Stomach (tissue), 9 donors: ENCODE results near the gene KCND2. TPM values are rescaled to one million over a fixed set of nuclear protein-coding genes. Genes with fewer than 3 reads are reported as not detected.

Source experiments
- DNase-seq, 2 donors: peaks; one replicate each; pipeline versions ENCODE4 v3.0.0 to v3.0.0-alpha.2; 2013 to 2019
- H3K27ac ChIP-seq, 5 donors: fragments of 200-600 bp in 4 of 5; sonication (generic) in 4 of 5; one replicate each; pipeline ENCODE4 v1.5.1; 2013 to 2019; ENCODE audit warnings: mild to moderate bottlenecking in 1 of 5, moderate library complexity in 1 of 5
- H3K27me3 ChIP-seq, 3 donors: fragments of 200-600 bp; sonication (generic); one replicate each; pipeline ENCODE4 v1.5.1; 2017 to 2019; ENCODE audit warnings: mixed run types in 1 of 3
- H3K36me3 ChIP-seq, 4 donors: fragments of 200-600 bp; sonication (generic); 1 replicate in 3 of 4; 2 replicates in 1 of 4; pipeline ENCODE4 v1.5.1; 2016 to 2019
- H3K4me1 ChIP-seq, 4 donors: fragments of 200-600 bp; sonication (generic); one replicate each; pipeline ENCODE4 v1.5.1; 2016 to 2019
- H3K4me3 ChIP-seq, 4 donors: fragments of 200-600 bp; sonication (generic) in 3 of 4; one replicate each; pipeline ENCODE4 v1.5.1; 2016 to 2019; ENCODE audit warnings: mild to moderate bottlenecking in 1 of 4
- H3K9me3 ChIP-seq, 4 donors: fragments of 200-600 bp; sonication (generic); one replicate each; pipeline ENCODE4 v1.5.1; 2016 to 2019
- CTCF ChIP-seq, 7 experiments: fragments of 450-650 bp in 4 of 7; fragments of 200-600 bp in 3 of 7; sonication (generic) in 3 of 7; IDR thresholded peaks; one replicate each; pipeline ENCODE4 v1.5.1; 2016 to 2019; ENCODE audit warnings: antibody characterized with exemption in 7 of 7, control low read depth in 2 of 7, mild to moderate bottlenecking in 1 of 7
- EP300 ChIP-seq: sonication (generic); formaldehyde crosslinking; IDR thresholded peaks from one replicate; pipeline ENCODE4 v1.6.1; 2017; ENCODE audit warnings: antibody characterized with exemption
- POLR2A ChIP-seq, 4 donors: fragments of 450-650 bp; IDR thresholded peaks; one replicate each; pipeline ENCODE4 v1.6.1; 2016; ENCODE audit warnings: antibody characterized with exemption in 4 of 4, control low read depth in 2 of 4, mild to moderate bottlenecking in 1 of 4, moderate library complexity in 1 of 4
- POLR2AphosphoS5 ChIP-seq, 3 donors: sonication (generic); formaldehyde crosslinking; IDR thresholded peaks; one replicate each; pipeline ENCODE4 v1.6.1; 2016; ENCODE audit warnings: antibody characterized with exemption in 3 of 3
- WGBS, 5 donors: extraction: QIAGEN DNeasy Blood & Tissue Kit in 3 of 5; methylation state at CpG; one replicate each; pipeline versions ENCODE4 v1.1.5 to v1.1.7; 2013 to 2018; 5-methylcytosine and 5-hydroxymethylcytosine counted together
- intact Hi-C: fragments of 100-400 bp; cut with DNase I; formaldehyde crosslinking; loops from one replicate; pipeline ENCODE4 v1.15.1; 2023; ENCODE audit warnings: low total_unique reads
- polyA plus RNA-seq, 3 donors: library from polyadenylated mRNA; stranded (reverse); fragments of 200-250 nt; gene quantifications; one replicate each; pipeline ENCODE4 v1.2.3, GENCODE V29; 2013
- total RNA-seq, 5 donors: library from RNA; depleted of rRNA; stranded (reverse); fragments of >200 nt; gene quantifications; one replicate each; pipeline versions ENCODE4 v1.1.0 to v1.2.3, GENCODE V29; 2014 to 2016
- donor health status: healthy with polysubstance abuse.
- donor health status: Bipolar disorder and iron deficiency.
- donor health status: healthy.

The KCND2 gene
- total and polyA plus RNA-seq, 8 donors, result 0.06 to 1.3 (median 0.31) TPM; not detected in 5

- intact Hi-C loops, result no loop called here
- Histone ChIP-seq H3K27me3 (no peaks in the 10 kb centered on the region), H3K4me3 (no peak overlapping the region), H3K9me3 (no peaks in the 10 kb centered on the region), H3K36me3 (no peaks in the 10 kb centered on the region), H3K27ac (no peak overlapping the region), H3K4me1 (no peaks in the 10 kb centered on the region)
- no peak for DNase-seq
- TF ChIP-seq CTCF (IDR thresholded peaks at IDR 0.05) (no peak), POLR2A (IDR thresholded peaks at IDR 0.05) (no peak), EP300 (no peak), POLR2AphosphoS5 (IDR thresholded peaks at IDR 0.05) (no peak)
- WGBS, 5 donors, result 81 to 97% (median 91%) methylated on average over 2 of the region's 2 CpGs
These were observed 148.2 kb downstream of the KCND2 start for GRCh38 chr7:120421151-120421651.

GRCh38 chr7:120431016-120431415, 158.0 kb downstream of the KCND2 start:
- TF ChIP-seq EP300 (no peak), POLR2A (IDR thresholded peaks at IDR 0.05) (no peak)
- Histone ChIP-seq H3K27ac (no peak overlapping the region), H3K27me3 (no peaks in the 10 kb centered on the region), H3K9me3 (no peaks in the 10 kb centered on the region), H3K4me3 (no peak overlapping the region), H3K36me3 (no peaks in the 10 kb centered on the region), H3K4me1 (no peaks in the 10 kb centered on the region)
- no peak for DNase-seq
- WGBS, 5 donors, result 40 to 71% (median 47%) methylated on average over 1 of the region's 1 CpG
- intact Hi-C loops, result no loop called here

- H3K4me1 ChIP-seq, result no peaks in the 10 kb centered on the region
- WGBS, 5 donors, result 71 to 94% (median 74%) methylated on average over 1 of the region's 1 CpG
- DNase-seq, result no peak
- intact Hi-C loops, result no loop called here
- no peak for TF ChIP-seq EP300
- TF ChIP-seq CTCF (IDR thresholded peaks at IDR 0.05), result no peak
- no peak for TF ChIP-seq POLR2A (IDR thresholded peaks at IDR 0.05)
- no peak for TF ChIP-seq POLR2AphosphoS5 (IDR thresholded peaks at IDR 0.05)
- H3K27me3 ChIP-seq, result no peaks in the 10 kb centered on the region
- no peaks in the 10 kb centered on the region for H3K36me3 ChIP-seq
- H3K27ac ChIP-seq, result no peak overlapping the region
- no peak overlapping the region for H3K4me3 ChIP-seq
- no peaks in the 10 kb centered on the region for H3K9me3 ChIP-seq
These were observed 163.6 kb downstream of the KCND2 start for GRCh38 chr7:120436487-120437060.

- intact Hi-C loops, result no loop called here
- TF ChIP-seq POLR2AphosphoS5 (IDR thresholded peaks at IDR 0.05), result no peak
- no peak for TF ChIP-seq EP300
- Histone ChIP-seq H3K27me3 (no peaks in the 10 kb centered on the region), H3K36me3 (no peaks in the 10 kb centered on the region), H3K27ac (no peak overlapping the region), H3K9me3 (no peaks in the 10 kb centered on the region), H3K4me3 (no peak overlapping the region), H3K4me1 (no peaks in the 10 kb centered on the region)
- WGBS, 5 donors, result 18 to 47% (median 31%) methylated on average over 1 of the region's 1 CpG
- DNase-seq, result no peak
These were observed 168.9 kb downstream of the KCND2 start for GRCh38 chr7:120441850-120442249.

GRCh38 chr7:120442838-120443237, 169.9 kb downstream of the KCND2 start:
- 50 to 60% (median 58%) methylated on average over 2 of the region's 2 CpGs for WGBS, 5 donors
- H3K9me3 ChIP-seq, result no peaks in the 10 kb centered on the region
- intact Hi-C loops, result no loop called here
- H3K4me3 ChIP-seq, result no peak overlapping the region
- no peak for TF ChIP-seq POLR2A (IDR thresholded peaks at IDR 0.05)
- no peaks in the 10 kb centered on the region for H3K36me3 ChIP-seq
- no peaks in the 10 kb centered on the region for H3K4me1 ChIP-seq
- no peak for DNase-seq
- no peaks in the 10 kb centered on the region for H3K27me3 ChIP-seq
- H3K27ac ChIP-seq, result no peak overlapping the region

GRCh38 chr7:120444650-120445049, 171.7 kb downstream of the KCND2 start:
- H3K4me1 ChIP-seq, result no peaks in the 10 kb centered on the region
- H3K27ac ChIP-seq, result no peak overlapping the region
- H3K4me3 ChIP-seq, result no peak overlapping the region
- 52 to 63% (median 58%) methylated on average over 1 of the region's 1 CpG for WGBS, 5 donors
- H3K27me3 ChIP-seq, result no peaks in the 10 kb centered on the region
- no peaks in the 10 kb centered on the region for H3K9me3 ChIP-seq
- TF ChIP-seq POLR2A (IDR thresholded peaks at IDR 0.05) (no peak), EP300 (no peak), POLR2AphosphoS5 (IDR thresholded peaks at IDR 0.05) (no peak), CTCF (IDR thresholded peaks at IDR 0.05) (no peak)
- no peaks in the 10 kb centered on the region for H3K36me3 ChIP-seq
- intact Hi-C loops, result no loop called here
- DNase-seq, result no peak
